Activated CD8-positive, alpha-beta memory T cell treated with anti-CD3 and anti-CD28 coated beads for 1 hour (primary cell): Measurements from ENCODE around the gene CLDN20.
"Not testable (repeated sequence)": the region's sequence is repeated elsewhere in the genome, so short reads cannot be mapped to it uniquely, and the experiment has no call there.

Experiments
- DNase-seq, 2 donors: peaks; one replicate each; pipeline ENCODE4 v3.0.0-alpha.2; 2020; ENCODE audit warnings: low read depth in 1 of 2; ENCODE audit errors: extremely low read depth in 1 of 2

The CLDN20 gene

GRCh38 chr6:155268088-155268867 lies 4.5 kb downstream of the CLDN20 start:
- DNase-seq = not testable (repeated sequence)

GRCh38 chr6:155269765-155270164 lies 6.0 kb downstream of the CLDN20 start:
- no peak for DNase-seq

- no peak for DNase-seq
Observed at GRCh38 chr6:155270561-155271091, 6.8 kb downstream of the CLDN20 start.

- no peak for DNase-seq
Observed at GRCh38 chr6:155271145-155271544, 7.3 kb downstream of the CLDN20 start.

GRCh38 chr6:155272353-155273232 lies 8.8 kb downstream of the CLDN20 start:
- DNase-seq = no peak

GRCh38 chr6:155273431-155273830 lies 9.6 kb downstream of the CLDN20 start:
- DNase-seq = no peak

GRCh38 chr6:155274106-155274505 lies 10.3 kb downstream of the CLDN20 start:
- no peak for DNase-seq

- DNase-seq = no peak
Observed at GRCh38 chr6:155274533-155274932, 10.7 kb downstream of the CLDN20 start.

GRCh38 chr6:155275808-155276480 lies 12.1 kb downstream of the CLDN20 start:
- DNase-seq = no peak

GRCh38 chr6:155276638-155277037 lies 12.8 kb downstream of the CLDN20 start:
- DNase-seq = no peak

GRCh38 chr6:155278319-155279049 lies 14.7 kb downstream of the CLDN20 start:
- no peak for DNase-seq

- no peak for DNase-seq
Observed at GRCh38 chr6:155284775-155285174, 21.0 kb downstream of the CLDN20 start.

- DNase-seq = no peak
Observed at GRCh38 chr6:155287762-155288161, 23.9 kb downstream of the CLDN20 start.

GRCh38 chr6:155290491-155290890 lies 26.7 kb downstream of the CLDN20 start:
- no peak for DNase-seq

GRCh38 chr6:155291291-155291690 lies 27.5 kb downstream of the CLDN20 start:
- DNase-seq = no peak

- no peak for DNase-seq
Observed at GRCh38 chr6:155292711-155293110, 28.9 kb downstream of the CLDN20 start.

GRCh38 chr6:155297669-155298068 lies 33.9 kb downstream of the CLDN20 start:
- DNase-seq = no peak

GRCh38 chr6:155301867-155302266 lies 38.1 kb downstream of the CLDN20 start:
- DNase-seq = no peak

- no peak for DNase-seq
Observed at GRCh38 chr6:155303361-155303870, 39.6 kb downstream of the CLDN20 start.

- no peak for DNase-seq
Observed at GRCh38 chr6:155306958-155307357, 43.1 kb downstream of the CLDN20 start.
